ENCODE results near the gene MX1.

DNA sequence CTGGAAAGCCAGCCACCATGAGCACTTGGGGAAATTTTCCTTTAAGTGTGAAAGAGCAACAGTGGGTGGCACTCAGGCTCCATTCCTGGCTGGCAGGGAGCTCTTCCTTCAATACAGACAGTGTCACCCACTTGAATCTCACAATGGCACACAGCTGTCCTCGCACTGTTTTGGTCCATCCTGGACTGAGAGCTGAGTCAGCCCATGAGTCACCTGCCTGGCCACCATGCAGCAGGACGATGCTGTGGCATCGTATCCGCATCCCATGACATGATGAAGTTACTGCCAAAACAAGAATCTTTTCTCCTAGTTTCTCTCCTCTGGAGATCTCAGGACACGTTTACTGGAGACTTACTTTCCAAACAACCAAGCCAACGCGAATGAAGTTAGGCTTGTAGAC is 75.9 kb downstream of the MX1 start:
- no peak for TF ChIP-seq POLR2A (IDR thresholded peaks at IDR 0.05)
- TF ChIP-seq, protein P1, sequence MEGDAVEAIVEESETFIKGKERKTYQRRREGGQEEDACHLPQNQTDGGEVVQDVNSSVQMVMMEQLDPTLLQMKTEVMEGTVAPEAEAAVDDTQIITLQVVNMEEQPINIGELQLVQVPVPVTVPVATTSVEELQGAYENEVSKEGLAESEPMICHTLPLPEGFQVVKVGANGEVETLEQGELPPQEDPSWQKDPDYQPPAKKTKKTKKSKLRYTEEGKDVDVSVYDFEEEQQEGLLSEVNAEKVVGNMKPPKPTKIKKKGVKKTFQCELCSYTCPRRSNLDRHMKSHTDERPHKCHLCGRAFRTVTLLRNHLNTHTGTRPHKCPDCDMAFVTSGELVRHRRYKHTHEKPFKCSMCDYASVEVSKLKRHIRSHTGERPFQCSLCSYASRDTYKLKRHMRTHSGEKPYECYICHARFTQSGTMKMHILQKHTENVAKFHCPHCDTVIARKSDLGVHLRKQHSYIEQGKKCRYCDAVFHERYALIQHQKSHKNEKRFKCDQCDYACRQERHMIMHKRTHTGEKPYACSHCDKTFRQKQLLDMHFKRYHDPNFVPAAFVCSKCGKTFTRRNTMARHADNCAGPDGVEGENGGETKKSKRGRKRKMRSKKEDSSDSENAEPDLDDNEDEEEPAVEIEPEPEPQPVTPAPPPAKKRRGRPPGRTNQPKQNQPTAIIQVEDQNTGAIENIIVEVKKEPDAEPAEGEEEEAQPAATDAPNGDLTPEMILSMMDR (IDR thresholded peaks at IDR 0.05): no peak

Measured in prostate gland (tissue), 2 donors.